SK-N-SH (cell line): ENCODE measurements around the gene IL17RC. TPM values are rescaled to one million over a fixed set of nuclear protein-coding genes. Genes with fewer than 3 reads are reported as not detected.

ENCODE experiments used
- CTCF ChIA-PET: fragments of 300-600, 350-600 bp; formaldehyde crosslinking; extraction: SDS; loops from one replicate; lab custom pipeline; 2021; lab: Yijun Ruan, JAX
- POLR2A ChIA-PET: fragments of 350-600 bp; sonication (Branson Sonifier 250); formaldehyde crosslinking; extraction: SDS; loops from one replicate; lab custom pipeline; 2020; ENCODE audit warnings: antibody characterized with exemption, inconsistent platforms; lab: Yijun Ruan, JAX
- DNase-seq: peaks from one replicate; pipeline ENCODE4 v3.0.0; 2012
- H2AFZ ChIP-seq: fragments of 200-600 bp; sonication (generic); 2 replicates; pipeline ENCODE4 v1.8.1; 2016; ENCODE audit warnings: antibody characterized with exemption, mild to moderate bottlenecking, low read depth
- H3F3A ChIP-seq: fragments of 200-600 bp; sonication (generic); replicated peaks from 2 replicates; pipeline ENCODE3; 2016; ENCODE audit warnings: antibody characterized with exemption, mild to moderate bottlenecking; ENCODE audit not compliant: insufficient read depth
- H3K27ac ChIP-seq, 2 experiments: fragments of 200-500 bp in 1 of 2; fragments of 200-600 bp in 1 of 2; sonication (Bioruptor generic) in 1 of 2; sonication (generic), shearing (Covaris generic) in 1 of 2; 2 replicates each; pipeline versions ENCODE4 v1.5.1 to v1.6.1; 2014 to 2016; ENCODE audit warnings: low read depth in 2 of 2, inconsistent platforms in 1 of 2, low read length in 1 of 2, mild to moderate bottlenecking in 1 of 2, mixed read lengths in 1 of 2
- H3K27me3 ChIP-seq: fragments of 200-600 bp; sonication (generic), shearing (Covaris generic); 2 replicates; pipeline ENCODE4 v1.6.1; 2016; ENCODE audit warnings: mixed run types; ENCODE audit not compliant: insufficient read depth
- H3K36me3 ChIP-seq, 2 experiments: fragments of 200-500 bp in 1 of 2; fragments of 200-600 bp in 1 of 2; sonication (Bioruptor generic) in 1 of 2; sonication (generic) in 1 of 2; replicated peaks in 1 of 2; 2 replicates each; pipeline versions ENCODE3 to v1.5.1; 2014 to 2016; ENCODE audit warnings: low read length in 1 of 2, mild to moderate bottlenecking in 1 of 2; ENCODE audit not compliant: insufficient read depth in 2 of 2, control insufficient read depth in 1 of 2
- H3K4me1 ChIP-seq, 2 experiments: fragments of 200-500 bp in 1 of 2; fragments of 200-600 bp in 1 of 2; sonication (Bioruptor generic) in 1 of 2; sonication (generic), shearing (Covaris generic) in 1 of 2; 2 replicates each; pipeline versions ENCODE4 v1.5.1 to v1.6.1; 2014 to 2016; ENCODE audit warnings: low read depth in 1 of 2, low read length in 1 of 2, mixed run types in 1 of 2; ENCODE audit not compliant: insufficient read depth in 2 of 2, control insufficient read depth in 1 of 2
- H3K4me2 ChIP-seq: fragments of 200-600 bp; sonication (generic), shearing (Covaris generic); 2 replicates; pipeline ENCODE4 v1.6.1; 2017; ENCODE audit warnings: mixed run types
- H3K4me3 ChIP-seq, 2 experiments: fragments of 200-500 bp in 1 of 2; fragments of 200-600 bp in 1 of 2; sonication (Bioruptor generic) in 1 of 2; sonication (generic), shearing (Covaris generic) in 1 of 2; 2 replicates each; pipeline versions ENCODE4 v1.5.1 to v1.8.1; 2014 to 2016; ENCODE audit warnings: low read depth in 2 of 2, inconsistent platforms in 1 of 2, low read length in 1 of 2, mild to moderate bottlenecking in 1 of 2, mixed read lengths in 1 of 2, moderate library complexity in 1 of 2
- H3K79me2 ChIP-seq: fragments of 200-600 bp; sonication (generic); 2 replicates; pipeline ENCODE4 v1.8.1; 2017; ENCODE audit warnings: mild to moderate bottlenecking; ENCODE audit not compliant: insufficient read depth
- H3K9ac ChIP-seq: fragments of 200-600 bp; sonication (generic); 2 replicates; pipeline ENCODE4 v1.6.1; 2017; ENCODE audit warnings: mixed run types
- H3K9me2 ChIP-seq: fragments of 200-600 bp; sonication (generic); 2 replicates; pipeline ENCODE4 v1.6.1; 2017; ENCODE audit warnings: mixed run types
- H3K9me3 ChIP-seq: fragments of 200-600 bp; sonication (generic); 2 replicates; pipeline ENCODE4 v1.6.1; 2017; ENCODE audit warnings: mixed run types, mild to moderate bottlenecking, moderate library complexity
- H4K20me1 ChIP-seq: fragments of 200-600 bp; sonication (generic); 2 replicates; pipeline ENCODE4 v1.6.1; 2017; ENCODE audit warnings: mild to moderate bottlenecking, mixed run types; ENCODE audit not compliant: insufficient read depth
- CHD2 ChIP-seq: fragments of 150-350 bp; IDR thresholded peaks from 2 replicates; pipeline ENCODE4 v1.6.1; 2018; ENCODE audit warnings: low read length; ENCODE audit not compliant: partially characterized antibody
- ELF1 ChIP-seq: IDR thresholded peaks from 2 replicates; pipeline ENCODE4 v1.4.0; 2012
- EZH2phosphoT487 ChIP-seq: fragments of 200-600 bp; sonication (generic); IDR thresholded peaks from 2 replicates; pipeline ENCODE4 v1.6.1; 2017; ENCODE audit warnings: low read depth, mixed run types, mild to moderate bottlenecking, antibody characterized with exemption, moderate library complexity, borderline replicate concordance
- FOSL2 ChIP-seq: IDR thresholded peaks from 2 replicates; pipeline ENCODE4 v1.4.0; 2012; ENCODE audit warnings: low read depth, mild to moderate bottlenecking, moderate library complexity, borderline replicate concordance
- FOXM1 ChIP-seq: IDR thresholded peaks from 2 replicates; pipeline ENCODE4 v1.4.0; 2012; ENCODE audit warnings: low read depth, mild to moderate bottlenecking
- GABPA ChIP-seq: IDR thresholded peaks from 2 replicates; pipeline ENCODE4 v1.4.0; 2012; ENCODE audit warnings: low read depth, mild to moderate bottlenecking
- GATA2 ChIP-seq: sonication (generic); formaldehyde crosslinking; IDR thresholded peaks from 2 replicates; pipeline ENCODE4 v1.5.0; 2020; ENCODE audit warnings: mild to moderate bottlenecking, missing genetic modification reagents
- MXI1 ChIP-seq: IDR thresholded peaks from 2 replicates; pipeline ENCODE4 v1.6.1; 2012; ENCODE audit warnings: mild to moderate bottlenecking, low read depth, low read length, improper control_type of control experiment
- NRF1 ChIP-seq: IDR thresholded peaks from 2 replicates; pipeline ENCODE4 v1.6.1; 2012; ENCODE audit warnings: low read depth, mild to moderate bottlenecking, low read length
- POLR2AphosphoS5 ChIP-seq: IDR thresholded peaks from 2 replicates; pipeline ENCODE4 v1.6.1; 2012; ENCODE audit warnings: low read depth, low read length
- RAD21 ChIP-seq: IDR thresholded peaks from 2 replicates; pipeline ENCODE4 v1.6.1; 2012; ENCODE audit warnings: mild to moderate bottlenecking, low read length
- RCOR1 ChIP-seq: fragments of 150-350 bp; IDR thresholded peaks from 2 replicates; pipeline ENCODE4 v1.6.1; 2017; ENCODE audit warnings: antibody characterized with exemption, low read length
- RFX5 ChIP-seq: IDR thresholded peaks from 2 replicates; pipeline ENCODE4 v1.6.1; 2012; ENCODE audit warnings: mild to moderate bottlenecking, improper control_type of control experiment, low read length
- RXRA ChIP-seq: IDR thresholded peaks from 2 replicates; pipeline ENCODE4 v1.4.0; 2012; ENCODE audit warnings: low read depth, mild to moderate bottlenecking, borderline replicate concordance
- SIN3A ChIP-seq: IDR thresholded peaks from 2 replicates; pipeline ENCODE4 v1.6.1; 2012; ENCODE audit warnings: low read depth, mild to moderate bottlenecking, low read length, moderate library complexity, borderline replicate concordance
- SMC3 ChIP-seq: IDR thresholded peaks from 2 replicates; pipeline ENCODE4 v1.6.1; 2012; ENCODE audit warnings: low read depth, low read length, improper control_type of control experiment
- TAF1 ChIP-seq: IDR thresholded peaks from 2 replicates; pipeline ENCODE4 v1.6.1; 2012; ENCODE audit warnings: low read depth, mild to moderate bottlenecking, low read length, moderate library complexity, borderline replicate concordance
- YY1 ChIP-seq: IDR thresholded peaks from 2 replicates; pipeline ENCODE4 v1.4.0; 2012; ENCODE audit warnings: low read depth, mild to moderate bottlenecking
- WGBS: methylation state at CpG from one replicate; pipeline ENCODE4 v1.1.6; 2017; ENCODE audit warnings: low lambda C conversion rate; 5-methylcytosine and 5-hydroxymethylcytosine counted together
- polyA plus RNA-seq, 3 experiments: library from polyadenylated mRNA; depleted of rRNA; stranded (reverse); fragments of >200 nt; gene quantifications; 2 replicates each; pipeline ENCODE4 v1.2.3, GENCODE V29; 2012
- TF ChIP-seq, protein P1 (sequence below): fragments of 200-600 bp; sonication (generic); IDR thresholded peaks from 2 replicates; pipeline ENCODE4 v1.6.1; 2017; ENCODE audit warnings: antibody characterized with exemption, mild to moderate bottlenecking, moderate library complexity
- TF ChIP-seq, protein P2 (sequence below): IDR thresholded peaks from 2 replicates; pipeline ENCODE4 v1.4.0; 2012; ENCODE audit warnings: low read depth, borderline replicate concordance
- TF ChIP-seq, protein P3 (sequence below): IDR thresholded peaks from 2 replicates; pipeline ENCODE4 v1.4.0; 2012; ENCODE audit warnings: low read depth
- TF ChIP-seq, protein P4 (sequence below): fragments of 150-350 bp; IDR thresholded peaks from 2 replicates; pipeline ENCODE4 v1.6.1; 2016; ENCODE audit warnings: mild to moderate bottlenecking, low read depth, low read length
- TF ChIP-seq, protein P5 (sequence below): IDR thresholded peaks from 2 replicates; pipeline ENCODE4; 2012

The IL17RC gene
- polyA plus RNA-seq, 1 of the 3 experiments (the other 2 are of a cell fraction), result 17.3 TPM

DNA sequence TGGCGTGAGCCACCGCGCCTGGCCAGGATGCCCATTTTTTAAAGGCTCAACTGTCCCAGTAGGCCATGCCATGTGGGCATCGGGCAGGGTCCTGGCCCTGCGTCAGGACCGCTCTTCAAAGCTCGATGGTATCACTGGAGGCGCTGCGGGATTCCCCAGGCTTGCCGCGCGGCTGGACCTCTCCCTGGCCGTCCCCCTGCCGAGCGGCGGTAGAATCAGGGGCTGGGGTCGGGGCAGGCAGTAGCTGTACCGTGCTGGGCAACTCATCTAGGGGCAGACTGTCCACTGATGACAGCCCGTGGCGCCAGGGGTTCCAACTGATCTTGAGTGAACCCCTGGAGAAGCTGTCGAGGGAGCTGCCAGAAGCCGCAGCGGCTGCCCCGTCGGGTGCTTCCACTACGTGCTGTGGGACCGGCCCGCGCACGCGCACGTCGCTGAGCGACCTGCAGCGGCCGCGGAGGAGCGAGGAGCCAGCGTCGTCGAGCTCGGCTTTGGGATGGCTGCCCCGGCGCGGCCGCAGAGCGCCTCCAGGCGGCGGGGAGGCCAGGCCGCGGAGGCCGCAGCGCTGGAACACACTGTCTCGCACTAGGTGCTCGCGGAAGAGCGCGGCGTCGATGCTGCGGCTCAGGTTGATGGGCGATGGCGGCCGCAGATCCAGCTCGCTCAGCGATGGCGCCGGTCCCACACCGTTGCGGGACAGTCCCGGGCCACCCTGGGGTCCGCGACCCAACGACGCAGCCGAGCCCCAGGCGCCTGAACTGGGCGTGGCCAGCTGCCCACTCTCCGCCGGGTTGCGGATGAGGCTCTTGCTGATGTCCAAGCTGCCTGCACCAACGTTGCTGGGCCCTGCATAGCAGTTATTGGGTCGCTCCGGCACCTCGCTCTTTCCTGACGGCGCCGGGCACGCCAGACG lies 29.5 kb downstream of the IL17RC start:
- Histone ChIP-seq H3K4me2 (0 out of 2 replicates have a peak overlapping the region, but pooled peaks have one; percentile 19), H3K4me3 (peak overlapping the region; percentile 41; a peak in 3 of 4 replicates), H3K4me1 (peaks cover 0 to 7% of the 10 kb centered on the region in 2 experiments; a peak in 1 of 4 replicates), H3K9me3 (no peaks in the 10 kb centered on the region), H3K27ac (peak overlapping the region in 1 of 2 experiments; percentile 43; a peak in 1 of 4 replicates), H2AFZ (no peak overlapping the region), H3K9me2 (no peaks in the 10 kb centered on the region), H4K20me1 (no peaks in the 10 kb centered on the region), H3K79me2 (no peaks in the 10 kb centered on the region), H3F3A (peaks cover 4% of the 10 kb centered on the region), H3K27me3 (no peaks in the 10 kb centered on the region), H3K9ac (no peak overlapping the region; the same call in 1 of the 2 replicates), H3K36me3 (peaks cover 0 to 18% of the 10 kb centered on the region in 2 experiments)
- ChIA-PET POLR2A (interaction anchor here (0.7 to 6.8 kb wide), 6 partner anchors 12 to 102 kb away, joined by 3 to 58 read pairs (median 3); partner anchors contain the start of genes CRELD1 and RPUSD3), CTCF (interaction anchor here (0.6 to 2.0 kb wide), 20 partner anchors 8 to 443 kb away, joined by 3 to 38 read pairs (median 4); partner anchors contain the start of genes CRELD1 and IL17RE)
- no peak for TF ChIP-seq EZH2phosphoT487
- no peak for TF ChIP-seq FOSL2
- no peak for TF ChIP-seq GATA2 (CRISPR knock-in tag)
- TF ChIP-seq FOXM1, result no peak
- TF ChIP-seq CHD2, result peak; percentile 9
- TF ChIP-seq, protein P1, sequence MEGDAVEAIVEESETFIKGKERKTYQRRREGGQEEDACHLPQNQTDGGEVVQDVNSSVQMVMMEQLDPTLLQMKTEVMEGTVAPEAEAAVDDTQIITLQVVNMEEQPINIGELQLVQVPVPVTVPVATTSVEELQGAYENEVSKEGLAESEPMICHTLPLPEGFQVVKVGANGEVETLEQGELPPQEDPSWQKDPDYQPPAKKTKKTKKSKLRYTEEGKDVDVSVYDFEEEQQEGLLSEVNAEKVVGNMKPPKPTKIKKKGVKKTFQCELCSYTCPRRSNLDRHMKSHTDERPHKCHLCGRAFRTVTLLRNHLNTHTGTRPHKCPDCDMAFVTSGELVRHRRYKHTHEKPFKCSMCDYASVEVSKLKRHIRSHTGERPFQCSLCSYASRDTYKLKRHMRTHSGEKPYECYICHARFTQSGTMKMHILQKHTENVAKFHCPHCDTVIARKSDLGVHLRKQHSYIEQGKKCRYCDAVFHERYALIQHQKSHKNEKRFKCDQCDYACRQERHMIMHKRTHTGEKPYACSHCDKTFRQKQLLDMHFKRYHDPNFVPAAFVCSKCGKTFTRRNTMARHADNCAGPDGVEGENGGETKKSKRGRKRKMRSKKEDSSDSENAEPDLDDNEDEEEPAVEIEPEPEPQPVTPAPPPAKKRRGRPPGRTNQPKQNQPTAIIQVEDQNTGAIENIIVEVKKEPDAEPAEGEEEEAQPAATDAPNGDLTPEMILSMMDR, result peak; percentile 52
- no peak for TF ChIP-seq ELF1
- no peak for TF ChIP-seq GABPA
- peak; percentile 57; the same call in 1 of the 2 replicates for TF ChIP-seq TAF1
- no peak for TF ChIP-seq RFX5
- no peak for TF ChIP-seq RXRA
- TF ChIP-seq POLR2AphosphoS5, result peak; percentile 53
- TF ChIP-seq, protein P2, sequence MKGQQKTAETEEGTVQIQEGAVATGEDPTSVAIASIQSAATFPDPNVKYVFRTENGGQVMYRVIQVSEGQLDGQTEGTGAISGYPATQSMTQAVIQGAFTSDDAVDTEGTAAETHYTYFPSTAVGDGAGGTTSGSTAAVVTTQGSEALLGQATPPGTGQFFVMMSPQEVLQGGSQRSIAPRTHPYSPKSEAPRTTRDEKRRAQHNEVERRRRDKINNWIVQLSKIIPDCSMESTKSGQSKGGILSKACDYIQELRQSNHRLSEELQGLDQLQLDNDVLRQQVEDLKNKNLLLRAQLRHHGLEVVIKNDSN, result no peak
- no peak for TF ChIP-seq SIN3A
- TF ChIP-seq NRF1, result peak; percentile 80
- no peak for TF ChIP-seq RCOR1
- TF ChIP-seq MXI1, result no peak
- TF ChIP-seq, protein P3, sequence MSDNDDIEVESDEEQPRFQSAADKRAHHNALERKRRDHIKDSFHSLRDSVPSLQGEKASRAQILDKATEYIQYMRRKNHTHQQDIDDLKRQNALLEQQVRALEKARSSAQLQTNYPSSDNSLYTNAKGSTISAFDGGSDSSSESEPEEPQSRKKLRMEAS, result peak; percentile 59; the same call in 1 of the 2 replicates
- peak; percentile 48 for TF ChIP-seq RAD21
- peak; percentile 15; the same call in 1 of the 2 replicates for TF ChIP-seq SMC3
- TF ChIP-seq, protein P4, sequence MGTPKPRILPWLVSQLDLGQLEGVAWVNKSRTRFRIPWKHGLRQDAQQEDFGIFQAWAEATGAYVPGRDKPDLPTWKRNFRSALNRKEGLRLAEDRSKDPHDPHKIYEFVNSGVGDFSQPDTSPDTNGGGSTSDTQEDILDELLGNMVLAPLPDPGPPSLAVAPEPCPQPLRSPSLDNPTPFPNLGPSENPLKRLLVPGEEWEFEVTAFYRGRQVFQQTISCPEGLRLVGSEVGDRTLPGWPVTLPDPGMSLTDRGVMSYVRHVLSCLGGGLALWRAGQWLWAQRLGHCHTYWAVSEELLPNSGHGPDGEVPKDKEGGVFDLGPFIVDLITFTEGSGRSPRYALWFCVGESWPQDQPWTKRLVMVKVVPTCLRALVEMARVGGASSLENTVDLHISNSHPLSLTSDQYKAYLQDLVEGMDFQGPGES, result no peak
- no peak for TF ChIP-seq YY1
- TF ChIP-seq, protein P5, sequence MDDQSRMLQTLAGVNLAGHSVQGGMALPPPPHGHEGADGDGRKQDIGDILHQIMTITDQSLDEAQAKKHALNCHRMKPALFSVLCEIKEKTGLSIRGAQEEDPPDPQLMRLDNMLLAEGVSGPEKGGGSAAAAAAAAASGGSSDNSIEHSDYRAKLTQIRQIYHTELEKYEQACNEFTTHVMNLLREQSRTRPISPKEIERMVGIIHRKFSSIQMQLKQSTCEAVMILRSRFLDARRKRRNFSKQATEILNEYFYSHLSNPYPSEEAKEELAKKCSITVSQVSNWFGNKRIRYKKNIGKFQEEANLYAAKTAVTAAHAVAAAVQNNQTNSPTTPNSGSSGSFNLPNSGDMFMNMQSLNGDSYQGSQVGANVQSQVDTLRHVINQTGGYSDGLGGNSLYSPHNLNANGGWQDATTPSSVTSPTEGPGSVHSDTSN, result no peak
- WGBS, result 61% methylated on average over 37 of the region's 90 CpGs
- peak; percentile 89 for DNase-seq
